GM19240 (cell line): Measurements from ENCODE around the gene CRELD2.

Experiments
- DNase-seq: peaks from one replicate; pipeline ENCODE4 v3.0.0; 2011; ENCODE audit warnings: low spot score; ENCODE audit not compliant: insufficient read length

Gene CRELD2

GRCh38 chr22:49917974-49918910 lies at the start of gene CRELD2, which contains the start of gene ALG12:
Gene CRELD2, plus strand, starts transcription at chr22:49918634. Its CDS starts 136 bp downstream, at chr22:49918770.
Gene ALG12, minus strand, starts transcription at chr22:49918438. Its CDS starts 4,673 bp downstream, at chr22:49913765.
- DNase-seq, result peak; percentile 98

- DNase-seq, result no peak
Observed at GRCh38 chr22:49869086-49869830, 49.2 kb upstream of the CRELD2 start.

- DNase-seq, result no peak
Observed at GRCh38 chr22:49869845-49870712, 48.4 kb upstream of the CRELD2 start.

GRCh38 chr22:49871482-49871881 lies 47.0 kb upstream of the CRELD2 start:
- DNase-seq, result no peak

GRCh38 chr22:49872347-49872746 lies 46.1 kb upstream of the CRELD2 start:
- DNase-seq, result no peak

GRCh38 chr22:49873228-49873940 lies 45.0 kb upstream of the CRELD2 start:
- no peak for DNase-seq

GRCh38 chr22:49877642-49878041 lies 40.8 kb upstream of the CRELD2 start:
- no peak for DNase-seq

GRCh38 chr22:49878206-49878605 lies 40.2 kb upstream of the CRELD2 start:
- no peak for DNase-seq

GRCh38 chr22:49879871-49880270 lies 38.6 kb upstream of the CRELD2 start:
- DNase-seq, result no peak

GRCh38 chr22:49880281-49880680 lies 38.2 kb upstream of the CRELD2 start:
- DNase-seq, result no peak

- no peak for DNase-seq
Observed at GRCh38 chr22:49881856-49882255, 36.6 kb upstream of the CRELD2 start.

- no peak for DNase-seq
Observed at GRCh38 chr22:49882519-49883293, 35.7 kb upstream of the CRELD2 start.

- DNase-seq, result no peak
Observed at GRCh38 chr22:49883294-49883640, 35.2 kb upstream of the CRELD2 start.

GRCh38 chr22:49884075-49884474 lies 34.4 kb upstream of the CRELD2 start:
- DNase-seq, result no peak

GRCh38 chr22:49884503-49885260 lies 33.8 kb upstream of the CRELD2 start:
- no peak for DNase-seq

GRCh38 chr22:49885281-49885680 lies 33.2 kb upstream of the CRELD2 start:
- DNase-seq, result no peak

GRCh38 chr22:49885881-49886280 lies 32.6 kb upstream of the CRELD2 start:
- DNase-seq, result no peak

GRCh38 chr22:49886346-49887063 lies 31.9 kb upstream of the CRELD2 start:
- DNase-seq, result no peak

GRCh38 chr22:49887064-49887451 lies 31.4 kb upstream of the CRELD2 start:
- no peak for DNase-seq
